Ovary (tissue), 9 donors: ENCODE results near the gene VPS41. TPM values are rescaled to one million over a fixed set of nuclear protein-coding genes. Genes with fewer than 3 reads are reported as not detected.

Source experiments
- DNase-seq, 5 donors: peaks; one replicate each; pipeline ENCODE4 v3.0.0-alpha.2; 2019 to 2020
- H3K27ac ChIP-seq, 2 donors: fragments of 200-600 bp; one replicate each; pipeline versions ENCODE4 v1.5.1 to v1.8.0; 2019 to 2022
- H3K27me3 ChIP-seq: fragments of 200-600 bp; one replicate; pipeline ENCODE4 v1.8.0; 2022
- H3K36me3 ChIP-seq: fragments of 200-600 bp; sonication (generic); one replicate; pipeline ENCODE4 v1.5.1; 2019
- H3K4me1 ChIP-seq: one replicate; pipeline ENCODE4 v1.8.1; 2013; ENCODE audit warnings: mild to moderate bottlenecking, moderate library complexity; ENCODE audit not compliant: insufficient read depth
- H3K4me3 ChIP-seq: fragments of 200-600 bp; sonication (generic); one replicate; pipeline ENCODE4 v1.5.1; 2017
- H3K9me3 ChIP-seq, 2 donors: fragments of 200-600 bp in 1 of 2; sonication (generic) in 1 of 2; one replicate each; pipeline versions ENCODE4 v1.5.1 to v1.8.1; 2013 to 2019; ENCODE audit warnings: mild to moderate bottlenecking in 1 of 2, moderate library complexity in 1 of 2
- EP300 ChIP-seq: sonication (generic); formaldehyde crosslinking; IDR thresholded peaks from one replicate; pipeline ENCODE4 v1.6.1; 2017; ENCODE audit warnings: antibody characterized with exemption
- POLR2A ChIP-seq: fragments of 450-650 bp; IDR thresholded peaks from one replicate; pipeline ENCODE4 v1.6.1; 2017; ENCODE audit warnings: antibody characterized with exemption, mild to moderate bottlenecking, moderate library complexity
- WGBS, 3 donors: extraction: QIAGEN DNeasy Blood & Tissue Kit in 1 of 3; methylation state at CpG; one replicate each; pipeline versions ENCODE4 v1.1.5 to v1.1.7; 2013 to 2017; 5-methylcytosine and 5-hydroxymethylcytosine counted together
- intact Hi-C, 4 donors: fragments of 100-400 bp; cut with DNase I; formaldehyde crosslinking; loops; one replicate each; pipeline versions ENCODE4 v1.11.0 to v1.15.1; 2022 to 2023
- polyA plus RNA-seq, 2 donors: library from polyadenylated mRNA; stranded (reverse); fragments of 200-250 nt in 1 of 2; fragments of 350-450 nt in 1 of 2; fragmentation: Illumina TruSeq in 1 of 2; extraction: RNeasy Lipid Tissue Mini Kit (QIAGEN cat#74804) in 1 of 2; gene quantifications; one replicate each; pipeline ENCODE4 v1.2.3, GENCODE V29; 2013 to 2014
- total RNA-seq, 7 donors: library from RNA; depleted of rRNA in 2 of 7; stranded (reverse); fragments of >200 nt in 2 of 7; fragmentation: NEBNext Ultra II Directional in 3 of 7; extraction: Animal tissue kit (Norgen Biotek cat#: 25700) in 3 of 7; gene quantifications; one replicate each; pipeline versions ENCODE4 v1.1.0 to v1.2.4, GENCODE V29; 2016 to 2023
- TF ChIP-seq, protein P1 (sequence below), 3 donors: fragments of 450-650 bp in 2 of 3; fragments of 200-600 bp in 1 of 3; IDR thresholded peaks; one replicate each; pipeline versions ENCODE4 v1.5.1 to v1.8.0; 2016 to 2022; ENCODE audit warnings: antibody characterized with exemption in 3 of 3, mild to moderate bottlenecking in 1 of 3
- donor health status: DM: no; HTN: no; CAD: no; lungs with moderate emphysema.
- donor health status: DM: no; HTN: no; CAD: no.
- donor health status: Bipolar disorder and iron deficiency.
- donor health status: DM: yes; HTN: yes; CAD: no.
- donor health status: DM: no; HTN: no; CAD: no.
- donor health status: DM: yes; HTN: yes; CAD: no.

The VPS41 gene
- total and polyA plus RNA-seq, 9 donors = 17.3 to 77.0 (median 57.2) TPM

DNA sequence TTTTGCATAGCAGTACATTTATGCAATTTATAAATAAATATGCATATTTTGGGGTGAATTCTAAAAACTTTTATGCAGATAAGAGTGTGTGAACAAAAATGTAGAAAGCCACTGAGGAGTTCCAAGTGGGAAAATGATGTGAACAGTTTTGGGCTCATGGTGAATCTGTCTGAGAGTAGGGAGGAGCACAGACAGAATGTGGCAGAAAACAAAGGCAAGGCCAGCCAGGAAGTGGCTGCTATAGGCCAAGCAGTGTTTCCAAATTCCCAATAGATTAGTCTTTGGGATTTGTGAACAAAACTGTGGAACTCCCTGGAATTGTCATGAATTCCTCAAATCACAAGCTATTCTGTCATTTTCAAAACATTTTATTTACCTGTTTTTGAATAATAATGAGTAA lies 204.2 kb downstream of the VPS41 start:
- H3K9me3 ChIP-seq = no peaks in the 10 kb centered on the region
- DNase-seq = no peak
- no peaks in the 10 kb centered on the region for H3K36me3 ChIP-seq
- H3K27me3 ChIP-seq = no peaks in the 10 kb centered on the region
- H3K4me1 ChIP-seq = no peaks in the 10 kb centered on the region
- no peak overlapping the region for H3K4me3 ChIP-seq
- no peak overlapping the region for H3K27ac ChIP-seq
- TF ChIP-seq POLR2A (no peak), EP300 (no peak)
- TF ChIP-seq, protein P1, sequence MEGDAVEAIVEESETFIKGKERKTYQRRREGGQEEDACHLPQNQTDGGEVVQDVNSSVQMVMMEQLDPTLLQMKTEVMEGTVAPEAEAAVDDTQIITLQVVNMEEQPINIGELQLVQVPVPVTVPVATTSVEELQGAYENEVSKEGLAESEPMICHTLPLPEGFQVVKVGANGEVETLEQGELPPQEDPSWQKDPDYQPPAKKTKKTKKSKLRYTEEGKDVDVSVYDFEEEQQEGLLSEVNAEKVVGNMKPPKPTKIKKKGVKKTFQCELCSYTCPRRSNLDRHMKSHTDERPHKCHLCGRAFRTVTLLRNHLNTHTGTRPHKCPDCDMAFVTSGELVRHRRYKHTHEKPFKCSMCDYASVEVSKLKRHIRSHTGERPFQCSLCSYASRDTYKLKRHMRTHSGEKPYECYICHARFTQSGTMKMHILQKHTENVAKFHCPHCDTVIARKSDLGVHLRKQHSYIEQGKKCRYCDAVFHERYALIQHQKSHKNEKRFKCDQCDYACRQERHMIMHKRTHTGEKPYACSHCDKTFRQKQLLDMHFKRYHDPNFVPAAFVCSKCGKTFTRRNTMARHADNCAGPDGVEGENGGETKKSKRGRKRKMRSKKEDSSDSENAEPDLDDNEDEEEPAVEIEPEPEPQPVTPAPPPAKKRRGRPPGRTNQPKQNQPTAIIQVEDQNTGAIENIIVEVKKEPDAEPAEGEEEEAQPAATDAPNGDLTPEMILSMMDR (IDR thresholded peaks at IDR 0.05) = no peak
- intact Hi-C loops = no loop called here

- no peaks in the 10 kb centered on the region for H3K9me3 ChIP-seq
- intact Hi-C loops = no loop called here
- TF ChIP-seq, protein P1 (IDR thresholded peaks at IDR 0.05) = no peak
- no peak for TF ChIP-seq EP300
- H3K27me3 ChIP-seq = no peaks in the 10 kb centered on the region
- DNase-seq = no peak
- WGBS, 3 donors = 56 to 62% (median 60%) methylated on average over 4 of the region's 4 CpGs
- H3K4me1 ChIP-seq = no peaks in the 10 kb centered on the region
- no peak overlapping the region for H3K27ac ChIP-seq
- H3K4me3 ChIP-seq = no peak overlapping the region
- no peaks in the 10 kb centered on the region for H3K36me3 ChIP-seq
Measured at GRCh38 chr7:38704041-38704547, 204.9 kb downstream of the VPS41 start.

DNA sequence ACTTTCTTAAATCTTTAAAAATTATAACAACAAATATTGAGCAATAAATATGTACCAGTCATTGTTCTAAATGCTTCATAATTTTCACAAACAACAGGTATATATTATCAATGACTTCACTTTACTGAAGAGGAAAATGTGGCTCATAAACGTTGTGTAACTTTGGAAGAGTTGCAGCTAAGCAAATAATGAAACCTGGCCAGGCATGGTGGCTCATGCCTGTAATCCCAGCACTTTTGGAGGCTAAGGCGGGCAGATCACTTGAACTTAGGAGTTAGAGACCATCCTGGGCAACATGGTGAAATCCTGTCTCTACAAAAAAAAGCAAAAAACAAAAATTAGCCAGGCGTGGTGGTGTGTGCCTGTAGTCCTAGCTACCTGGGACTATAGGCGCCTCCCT lies 205.9 kb downstream of the VPS41 start:
- no peaks in the 10 kb centered on the region for H3K36me3 ChIP-seq
- no peak overlapping the region for H3K27ac ChIP-seq
- TF ChIP-seq EP300 = no peak
- TF ChIP-seq, protein P1 (IDR thresholded peaks at IDR 0.05) = no peak
- TF ChIP-seq POLR2A = no peak
- no peak overlapping the region for H3K4me3 ChIP-seq
- no peaks in the 10 kb centered on the region for H3K9me3 ChIP-seq
- no peaks in the 10 kb centered on the region for H3K4me1 ChIP-seq
- 82 to 89% (median 84%) methylated on average over 4 of the region's 4 CpGs for WGBS, 3 donors
- intact Hi-C loops = no loop called here
- DNase-seq = no peak
- H3K27me3 ChIP-seq = no peaks in the 10 kb centered on the region

DNA sequence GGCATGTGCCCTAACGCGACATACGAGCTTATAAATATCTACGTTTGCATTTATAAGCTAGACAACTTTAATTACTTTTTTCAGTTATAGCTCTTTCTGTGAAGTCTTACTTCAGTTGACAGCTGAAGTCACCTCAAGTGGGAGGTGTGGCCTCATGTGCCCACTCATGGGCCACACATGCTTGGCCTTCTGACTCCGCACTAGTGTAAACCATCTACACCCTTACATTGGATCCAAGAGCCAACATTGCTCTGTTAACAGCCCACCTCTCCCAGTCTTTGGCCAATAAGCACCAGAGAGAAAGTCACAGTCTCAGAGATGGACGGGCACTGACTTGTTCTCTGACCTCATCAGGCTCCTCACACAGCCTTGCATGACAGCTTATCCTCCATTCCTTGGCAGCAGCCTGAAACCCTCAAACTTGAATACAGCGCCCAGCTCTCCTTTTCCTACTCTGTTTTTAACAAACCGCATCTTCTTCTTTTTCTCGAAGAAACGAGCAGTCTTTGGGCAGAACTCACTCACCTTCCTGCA lies 206.9 kb downstream of the VPS41 start:
- no peak overlapping the region for H3K4me3 ChIP-seq
- DNase-seq = no peak
- H3K36me3 ChIP-seq = no peaks in the 10 kb centered on the region
- no peaks in the 10 kb centered on the region for H3K27me3 ChIP-seq
- no peak overlapping the region for H3K27ac ChIP-seq
- no peaks in the 10 kb centered on the region for H3K9me3 ChIP-seq
- intact Hi-C loops = no loop called here
- 83 to 92% (median 89%) methylated on average over 10 of the region's 10 CpGs for WGBS, 3 donors
- TF ChIP-seq EP300 = no peak
- no peak for TF ChIP-seq POLR2A
- TF ChIP-seq, protein P1 (IDR thresholded peaks at IDR 0.05) = no peak
- H3K4me1 ChIP-seq = no peaks in the 10 kb centered on the region
